Measurements from ENCODE around the gene CPN2. TPM values are rescaled to one million over a fixed set of nuclear protein-coding genes. Genes with fewer than 3 reads are reported as not detected.
A peak's percentile ranks its signal among the peaks of the same experiment; 100 is the strongest.

CPN2 gene
- total and polyA plus RNA-seq, 10 of the 15 experiments (the other 5 are each of a cell fraction or from before 2014, with no cell fraction given): not detected

GRCh38 chr3:194399874-194400411 lies 48.8 kb upstream of the CPN2 start (continued):
- TF ChIP-seq CUX1 (IDR thresholded peaks at IDR 0.05; ENCODE audit: insufficient replicate concordance, low read depth, low read length): no peak

- in situ Hi-C loops (cut with MboI): no loop called here
- ATAC-seq (no peak), FAIRE-seq (no peak), DNase-seq (ENCODE audit: low read depth, low spot score) (no peak)
- H3K9ac ChIP-seq (ENCODE audit: control insufficient read depth, insufficient read depth, low read length): no peak within 1 kb of the TSS
- no peak within 1 kb of the TSS for H3K4me3 ChIP-seq
- SMC1A ChIA-PET (ENCODE audit: uncharacterized antibody, unreplicated experiment): interaction anchor here (1.2 kb wide), 1 partner anchor 55 kb away, joined by 3 read pairs; no protein-coding TSS in a partner anchor
- H3K4me2 ChIP-seq (ENCODE audit: control insufficient read depth, insufficient read depth): peak within 1 kb of the TSS; percentile 82
- intact Hi-C loops (cut with micrococcal nuclease; ENCODE audit: unreplicated experiment): no loop called here
- no peaks in the 10 kb centered on the region for H3K36me3 ChIP-seq (ENCODE audit: control insufficient read depth in 2 of 2, insufficient read depth in 2 of 2, low read length in 1 of 2)
- RAD21 ChIA-PET (ENCODE audit: unreplicated experiment): no interaction called here
- no TSS peak for BruUV-seq (replicated peaks)
- H3K9me3 ChIP-seq (replicated peaks; ENCODE audit: control insufficient read depth, insufficient read depth, low read length): no peaks in the 10 kb centered on the region
- H3K27ac ChIP-seq (ENCODE audit: control insufficient read depth, insufficient read depth): no peak within 1 kb of the TSS
- CTCF ChIA-PET: interaction anchor here (1.5 to 1.6 kb wide), 2 partner anchors 8 to 194 kb away, joined by 3 read pairs; no protein-coding TSS in a partner anchor
- H3K27me3 ChIP-seq (replicated peaks in 1 of 2; ENCODE audit: control insufficient read depth in 2 of 2, insufficient read depth in 2 of 2, low read length in 1 of 2): peaks cover 7 to 10% of the 10 kb centered on the region in 2 experiments; a peak in 3 of 4 replicates
- 0% methylated on average over 2 of the region's 2 CpGs for WGBS (ENCODE audit: insufficient coverage, insufficient replicate concordance, low lambda C conversion rate, missing lambda C conversion rate)
- H3K4me1 ChIP-seq (ENCODE audit: control insufficient read depth, insufficient read depth, low read length): peaks cover 7% of the 10 kb centered on the region
- no peaks in the 10 kb centered on the region; the same call in 1 of the 2 replicates for H4K20me1 ChIP-seq (ENCODE audit: control insufficient read depth, insufficient read depth)
- H3K79me2 ChIP-seq (ENCODE audit: control insufficient read depth, insufficient read depth, low read length): no peaks in the 10 kb centered on the region
- POLR2A ChIA-PET: no interaction called here
- H2AFZ ChIP-seq (ENCODE audit: control insufficient read depth, low read depth, low read length): no peak within 1 kb of the TSS; the same call in 1 of the 2 replicates
- TF ChIP-seq BCLAF1 (IDR thresholded peaks at IDR 0.05) (no peak), RAD51 (IDR thresholded peaks at IDR 0.05) (no peak), HDAC2 (IDR thresholded peaks at IDR 0.05) (no peak), CHD1 (IDR thresholded peaks at IDR 0.05; ENCODE audit: low read depth, low read length) (no peak), E2F8 (IDR thresholded peaks at IDR 0.05; ENCODE audit: low read depth, partially characterized antibody) (no peak), RBBP5 (conservative IDR thresholded peaks at IDR 0.05) (no peak), PAX5 (IDR thresholded peaks at IDR 0.05; ENCODE audit: borderline replicate concordance, low read depth, low read length) (no peak), SRF (IDR thresholded peaks at IDR 0.05; ENCODE audit: low read depth in 2 of 2, low read length in 2 of 2) (no peak), ATF3 (IDR thresholded peaks at IDR 0.05; ENCODE audit: borderline replicate concordance, extremely low read depth, low read depth, low read length) (no peak), KDM1A (IDR thresholded peaks at IDR 0.05; ENCODE audit: borderline replicate concordance) (no peak)
Measured at GRCh38 chr3:194399166-194399565, 48.0 kb upstream of the CPN2 start, which contains the start of gene GP5. TSS of gene GP5 (minus strand) at chr3:194399266. CDS start at chr3:194398282, 984 bp downstream.
